Gastrocnemius medialis (tissue), 4 donors: ENCODE measurements around the gene LGALS16. TPM values are rescaled to one million over a fixed set of nuclear protein-coding genes. Genes with fewer than 3 reads are reported as not detected.
"Not testable (repeated sequence)": the region's sequence is repeated elsewhere in the genome, so short reads cannot be mapped to it uniquely, and the experiment has no call there.

ENCODE experiments used
- ATAC-seq, 2 donors: fragments of 150-250 bp; one replicate each; pipeline ENCODE4 v1.9.1; 2016
- DNase-seq, 2 donors: peaks; one replicate each; pipeline ENCODE4 v3.0.0-alpha.2; 2019
- H3K27ac ChIP-seq, 4 donors: fragments of 200-600 bp; sonication (generic); 1 replicate in 1 of 4; 2 replicates in 3 of 4; pipeline ENCODE4 v1.5.1; 2016 to 2018; ENCODE audit warnings: mild to moderate bottlenecking in 2 of 4, moderate library complexity in 1 of 4
- H3K27me3 ChIP-seq, 3 donors: fragments of 200-600 bp; sonication (generic) in 2 of 3; 1 replicate in 1 of 3; 2 replicates in 2 of 3; pipeline versions ENCODE4 v1.5.1 to v1.6.0; 2016 to 2019; ENCODE audit warnings: mild to moderate bottlenecking in 1 of 3, moderate library complexity in 1 of 3
- H3K36me3 ChIP-seq, 2 donors: fragments of 200-600 bp; sonication (generic) in 1 of 2; one replicate each; pipeline ENCODE4 v1.5.1; 2017 to 2018
- H3K4me1 ChIP-seq, 2 donors: fragments of 200-600 bp; sonication (generic) in 1 of 2; one replicate each; pipeline ENCODE4 v1.5.1; 2016 to 2017; ENCODE audit warnings: mild to moderate bottlenecking in 2 of 2
- H3K4me3 ChIP-seq, 4 donors: fragments of 200-600 bp; sonication (generic) in 3 of 4; 1 replicate in 1 of 4; 2 replicates in 3 of 4; pipeline ENCODE4 v1.5.1; 2016 to 2019; ENCODE audit warnings: mild to moderate bottlenecking in 2 of 4
- H3K9me3 ChIP-seq, 3 donors: fragments of 200-600 bp; sonication (generic) in 2 of 3; 1 replicate in 1 of 3; 2 replicates in 2 of 3; pipeline ENCODE4 v1.5.1; 2016 to 2019
- CTCF ChIP-seq, 5 experiments: fragments of 450-650 bp in 3 of 5; fragments of 200-600 bp in 2 of 5; sonication (generic) in 2 of 5; IDR thresholded peaks in 4 of 5; conservative IDR thresholded peaks in 1 of 5; 1 replicate in 4 of 5; 2 replicates in 1 of 5; pipeline ENCODE4 v1.5.1; 2016 to 2019; ENCODE audit warnings: antibody characterized with exemption in 5 of 5, mild to moderate bottlenecking in 3 of 5, moderate library complexity in 3 of 5
- POLR2A ChIP-seq, 2 donors: fragments of 450-650 bp; IDR thresholded peaks; one replicate each; pipeline ENCODE4 v1.6.1; 2017; ENCODE audit warnings: antibody characterized with exemption in 2 of 2, mild to moderate bottlenecking in 2 of 2, moderate library complexity in 2 of 2
- in situ Hi-C, 4 donors: fragments of 200-750 bp; cut with MboI; loops; one replicate each; pipeline versions ENCODE4 v1.15.0 to v1.8.0; 2017; ENCODE audit warnings: low sequenced_read_pairs in 4 of 4
- intact Hi-C: fragments of 100-400 bp; cut with DNase I; formaldehyde crosslinking; loops from one replicate; pipeline ENCODE4 v1.15.1; 2023; ENCODE audit warnings: low total_unique reads
- total RNA-seq, 4 donors: library from RNA; depleted of rRNA; stranded (reverse); fragments of >200 nt; gene quantifications; one replicate each; pipeline versions ENCODE4 v1.1.0 to v1.2.3, GENCODE V29; 2016

LGALS16 gene
- total RNA-seq, 4 donors from 2014 or later = not detected

GRCh38 chr19:39623946-39624345 lies 31.8 kb upstream of the LGALS16 start:
- Histone ChIP-seq H3K27me3 (peaks cover 0 to 6% (median 4%) of the 10 kb centered on the region in 3 donors), H3K9me3 (no peaks in the 10 kb centered on the region), H3K36me3 (no peaks in the 10 kb centered on the region), H3K4me1 (no peaks in the 10 kb centered on the region), H3K4me3 (no peak overlapping the region), H3K27ac (no peak overlapping the region)
- no peak for TF ChIP-seq POLR2A (IDR thresholded peaks at IDR 0.05)
- TF ChIP-seq CTCF (IDR thresholded peaks at IDR 0.05 in 4 of 5, conservative IDR thresholded peaks at IDR 0.05 in 1 of 5) = no peak
- intact Hi-C loops = no loop called here
- no peak for DNase-seq
- no peak for ATAC-seq
- in situ Hi-C loops = no loop called here

- H3K27me3 ChIP-seq, H3K9me3 ChIP-seq, H3K36me3 ChIP-seq, H3K4me1 ChIP-seq, in situ Hi-C loops, ATAC-seq, H3K27ac ChIP-seq, H3K4me3 ChIP-seq, intact Hi-C loops, DNase-seq: not testable (repeated sequence)
Measured at GRCh38 chr19:39627631-39628030, 28.1 kb upstream of the LGALS16 start.

- ATAC-seq (no peak), DNase-seq (no peak)
- Histone ChIP-seq H3K4me1 (no peaks in the 10 kb centered on the region), H3K27ac (no peak overlapping the region), H3K9me3 (no peaks in the 10 kb centered on the region), H3K27me3 (no peaks in the 10 kb centered on the region), H3K36me3 (no peaks in the 10 kb centered on the region), H3K4me3 (no peak overlapping the region)
- no peak for TF ChIP-seq CTCF (IDR thresholded peaks at IDR 0.05 in 4 of 5, conservative IDR thresholded peaks at IDR 0.05 in 1 of 5)
- no peak for TF ChIP-seq POLR2A (IDR thresholded peaks at IDR 0.05)
- intact Hi-C loops = no loop called here
- in situ Hi-C loops = no loop called here
Measured at GRCh38 chr19:39631178-39631577, 24.5 kb upstream of the LGALS16 start.

- no peak for DNase-seq
- Histone ChIP-seq H3K27me3 (no peaks in the 10 kb centered on the region), H3K36me3 (no peaks in the 10 kb centered on the region), H3K27ac (no peak overlapping the region), H3K4me1 (no peaks in the 10 kb centered on the region), H3K9me3 (no peaks in the 10 kb centered on the region), H3K4me3 (no peak overlapping the region)
- TF ChIP-seq CTCF (IDR thresholded peaks at IDR 0.05 in 4 of 5, conservative IDR thresholded peaks at IDR 0.05 in 1 of 5) (no peak), POLR2A (IDR thresholded peaks at IDR 0.05) (no peak)
- intact Hi-C loops = no loop called here
- no peak for ATAC-seq
- in situ Hi-C loops = no loop called here
Measured at GRCh38 chr19:39631626-39632025, 24.1 kb upstream of the LGALS16 start.

DNA sequence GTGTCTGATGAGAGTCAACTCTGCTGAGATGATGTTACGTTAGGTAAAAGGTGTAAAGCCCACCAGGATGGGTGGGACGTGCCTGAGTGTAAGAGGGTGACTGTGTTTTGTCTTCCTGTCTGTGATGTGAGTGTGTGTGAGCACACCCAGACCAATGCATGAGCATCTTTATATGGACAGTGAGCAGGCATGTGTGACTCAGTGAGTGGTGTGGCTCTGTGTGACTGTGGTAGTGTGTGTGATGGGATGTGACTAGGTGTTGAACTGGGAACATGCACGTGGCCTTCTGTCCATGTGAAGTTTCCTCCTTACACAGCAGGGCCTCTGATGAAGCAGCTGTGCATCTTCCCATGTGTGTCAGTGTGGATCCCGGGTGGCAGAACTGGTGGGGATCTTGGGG lies 17.8 kb upstream of the LGALS16 start:
- in situ Hi-C loops = no loop called here
- H3K27me3 ChIP-seq = peaks cover 0 to 4% (median 0%) of the 10 kb centered on the region in 3 donors
- no peak overlapping the region for H3K4me3 ChIP-seq
- no peaks in the 10 kb centered on the region for H3K4me1 ChIP-seq
- intact Hi-C loops = no loop called here
- no peak overlapping the region for H3K27ac ChIP-seq
- no peaks in the 10 kb centered on the region for H3K36me3 ChIP-seq
- H3K9me3 ChIP-seq = no peaks in the 10 kb centered on the region
- ATAC-seq (no peak), DNase-seq (no peak)
- no peak for TF ChIP-seq CTCF (IDR thresholded peaks at IDR 0.05 in 4 of 5, conservative IDR thresholded peaks at IDR 0.05 in 1 of 5)
- TF ChIP-seq POLR2A (IDR thresholded peaks at IDR 0.05) = no peak
